K562 (cell line): ENCODE results near the gene POU2F3. TPM values are rescaled to one million over a fixed set of nuclear protein-coding genes. Genes with fewer than 3 reads are reported as not detected.

Source experiments
- ARID4B ChIP-seq: sonication (generic); formaldehyde crosslinking; IDR thresholded peaks from 2 replicates; pipeline ENCODE4 v1.8.0; 2022; ENCODE audit warnings: mild to moderate bottlenecking, missing genetic modification reagents
- BRCA1 ChIP-seq, 2 experiments: fragments of 450-650 bp in 1 of 2; sonication (generic) in 1 of 2; formaldehyde crosslinking in 1 of 2; IDR thresholded peaks; 2 replicates each; pipeline versions ENCODE4 v1.5.0 to v1.6.1; 2017 to 2020; ENCODE audit warnings: mild to moderate bottlenecking in 1 of 2, missing genetic modification reagents in 1 of 2
- HDAC6 ChIP-seq: IDR thresholded peaks from 2 replicates; pipeline ENCODE4 v1.6.1; 2012; ENCODE audit warnings: low read depth, mild to moderate bottlenecking, control low read depth, inconsistent platforms, low read length, moderate library complexity
- KDM2B ChIP-seq: fragments of 250-450 bp; sonication (Bioruptor Pico); IDR thresholded peaks from 2 replicates; pipeline ENCODE4 v1.8.0; 2021; ENCODE audit warnings: mild to moderate bottlenecking, moderate library complexity
- MAFK ChIP-seq: IDR thresholded peaks from 2 replicates; pipeline ENCODE4 v1.6.1; 2011; ENCODE audit warnings: low read length, improper control_type of control experiment
- MTA3 ChIP-seq: fragments of 450-650 bp; formaldehyde crosslinking; IDR thresholded peaks from 2 replicates; pipeline ENCODE4 v1.6.1; 2017; ENCODE audit warnings: mild to moderate bottlenecking, borderline replicate concordance
- PCBP2 ChIP-seq: fragments of 200-400 bp; formaldehyde crosslinking; IDR thresholded peaks from 2 replicates; pipeline ENCODE4 v1.6.1; 2018; ENCODE audit warnings: low read length, low read depth, mild to moderate bottlenecking, moderate library complexity; ENCODE audit not compliant: poor library complexity, severe bottlenecking
- RBM14 ChIP-seq: fragments of 200-400 bp; formaldehyde crosslinking; IDR thresholded peaks from 2 replicates; pipeline ENCODE4 v1.6.1; 2018; ENCODE audit warnings: low read depth, mild to moderate bottlenecking, low read length, moderate library complexity, borderline replicate concordance; ENCODE audit not compliant: insufficient read depth
- SMARCE1 ChIP-seq: fragments of 450-650 bp; IDR thresholded peaks from 2 replicates; pipeline ENCODE4 v1.7.1; 2016; ENCODE audit warnings: mild to moderate bottlenecking
- STAT5A ChIP-seq: IDR thresholded peaks from 2 replicates; pipeline ENCODE4 v1.6.1; 2012; ENCODE audit warnings: low read length, inconsistent platforms, borderline replicate concordance
- TSHZ1 ChIP-seq: fragments of 250-450 bp; sonication (Bioruptor Pico); IDR thresholded peaks from 2 replicates; pipeline ENCODE4 v1.4.0; 2020; ENCODE audit warnings: mild to moderate bottlenecking, moderate library complexity
- ZNF217 ChIP-seq: sonication (generic); formaldehyde crosslinking; IDR thresholded peaks from 2 replicates; pipeline ENCODE4 v1.8.0; 2022; ENCODE audit warnings: mild to moderate bottlenecking, missing genetic modification reagents
- ZNF3 ChIP-seq: fragments of 250-450 bp; sonication (Bioruptor Pico); IDR thresholded peaks from 2 replicates; pipeline ENCODE4 v1.5.0; 2021; ENCODE audit warnings: mild to moderate bottlenecking, moderate library complexity
- polyA plus RNA-seq, 8 experiments: library from polyadenylated mRNA; depleted of rRNA in 4 of 8; stranded (reverse) in 5 of 8; unstranded in 3 of 8; fragments of >200 nt; fragmentation: Nextera tagmentation in 2 of 8; fragmentation: Illumina TruSeq in 1 of 8; extraction: Ambion mirVana in 2 of 8; extraction: Trizol in 1 of 8; gene quantifications; 2 replicates each; pipeline versions ENCODE4 v1.2.1 to v1.2.3, GENCODE V29; 2011 to 2014; ENCODE audit warnings: inconsistent platforms in 1 of 8, missing spikeins in 1 of 8
- total RNA-seq, 7 experiments: library from RNA; depleted of rRNA in 6 of 7; stranded (reverse); fragments of >200 nt in 6 of 7; fragmentation: Illumina TruSeq in 2 of 7; extraction: Trizol in 2 of 7; gene quantifications; 2 replicates each; pipeline versions ENCODE4 v1.2.1 to v1.2.3, GENCODE V29; 2011 to 2021; ENCODE audit warnings: low replicate concordance in 1 of 7
- TF ChIP-seq, protein P1 (sequence below): fragments of 250-450 bp; sonication (Bioruptor Pico); IDR thresholded peaks from 2 replicates; pipeline ENCODE4 v1.4.0; 2020

Gene POU2F3
- total and polyA plus RNA-seq, 9 of the 15 experiments (the other 6 are each of a cell fraction or from before 2014, with no cell fraction given): not detected

- TF ChIP-seq, protein P1, sequence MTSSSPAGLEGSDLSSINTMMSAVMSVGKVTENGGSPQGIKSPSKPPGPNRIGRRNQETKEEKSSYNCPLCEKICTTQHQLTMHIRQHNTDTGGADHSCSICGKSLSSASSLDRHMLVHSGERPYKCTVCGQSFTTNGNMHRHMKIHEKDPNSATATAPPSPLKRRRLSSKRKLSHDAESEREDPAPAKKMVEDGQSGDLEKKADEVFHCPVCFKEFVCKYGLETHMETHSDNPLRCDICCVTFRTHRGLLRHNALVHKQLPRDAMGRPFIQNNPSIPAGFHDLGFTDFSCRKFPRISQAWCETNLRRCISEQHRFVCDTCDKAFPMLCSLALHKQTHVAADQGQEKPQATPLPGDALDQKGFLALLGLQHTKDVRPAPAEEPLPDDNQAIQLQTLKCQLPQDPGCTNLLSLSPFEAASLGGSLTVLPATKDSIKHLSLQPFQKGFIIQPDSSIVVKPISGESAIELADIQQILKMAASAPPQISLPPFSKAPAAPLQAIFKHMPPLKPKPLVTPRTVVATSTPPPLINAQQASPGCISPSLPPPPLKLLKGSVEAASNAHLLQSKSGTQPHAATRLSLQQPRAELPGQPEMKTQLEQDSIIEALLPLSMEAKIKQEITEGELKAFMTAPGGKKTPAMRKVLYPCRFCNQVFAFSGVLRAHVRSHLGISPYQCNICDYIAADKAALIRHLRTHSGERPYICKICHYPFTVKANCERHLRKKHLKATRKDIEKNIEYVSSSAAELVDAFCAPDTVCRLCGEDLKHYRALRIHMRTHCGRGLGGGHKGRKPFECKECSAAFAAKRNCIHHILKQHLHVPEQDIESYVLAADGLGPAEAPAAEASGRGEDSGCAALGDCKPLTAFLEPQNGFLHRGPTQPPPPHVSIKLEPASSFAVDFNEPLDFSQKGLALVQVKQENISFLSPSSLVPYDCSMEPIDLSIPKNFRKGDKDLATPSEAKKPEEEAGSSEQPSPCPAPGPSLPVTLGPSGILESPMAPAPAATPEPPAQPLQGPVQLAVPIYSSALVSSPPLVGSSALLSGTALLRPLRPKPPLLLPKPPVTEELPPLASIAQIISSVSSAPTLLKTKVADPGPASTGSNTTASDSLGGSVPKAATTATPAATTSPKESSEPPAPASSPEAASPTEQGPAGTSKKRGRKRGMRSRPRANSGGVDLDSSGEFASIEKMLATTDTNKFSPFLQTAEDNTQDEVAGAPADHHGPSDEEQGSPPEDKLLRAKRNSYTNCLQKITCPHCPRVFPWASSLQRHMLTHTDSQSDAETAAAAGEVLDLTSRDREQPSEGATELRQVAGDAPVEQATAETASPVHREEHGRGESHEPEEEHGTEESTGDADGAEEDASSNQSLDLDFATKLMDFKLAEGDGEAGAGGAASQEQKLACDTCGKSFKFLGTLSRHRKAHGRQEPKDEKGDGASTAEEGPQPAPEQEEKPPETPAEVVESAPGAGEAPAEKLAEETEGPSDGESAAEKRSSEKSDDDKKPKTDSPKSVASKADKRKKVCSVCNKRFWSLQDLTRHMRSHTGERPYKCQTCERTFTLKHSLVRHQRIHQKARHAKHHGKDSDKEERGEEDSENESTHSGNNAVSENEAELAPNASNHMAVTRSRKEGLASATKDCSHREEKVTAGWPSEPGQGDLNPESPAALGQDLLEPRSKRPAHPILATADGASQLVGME (CRISPR knock-in tag): no peak
- TF ChIP-seq STAT5A (peak; percentile 90), ZNF217 (CRISPR knock-in tag) (no peak), MTA3 (0 out of 2 replicates have a peak, but pooled peaks have one; percentile 58), SMARCE1 (peak; percentile 91), HDAC6 (no peak), TSHZ1 (CRISPR knock-in tag) (no peak), ARID4B (CRISPR knock-in tag) (no peak), PCBP2 (no peak), KDM2B (CRISPR knock-in tag) (no peak), BRCA1 (IDR thresholded peaks at IDR 0.05) (no peak), BRCA1 (CRISPR knock-in tag; IDR thresholded peaks at IDR 0.05) (no peak), RBM14 (no peak), ZNF3 (CRISPR knock-in tag) (no peak), MAFK (0 out of 2 replicates have a peak, but pooled peaks have one; percentile 11)
Observed at GRCh38 chr11:120339394-120339890, 99.5 kb downstream of the POU2F3 start (continued).
